GM18907 (cell line): ENCODE results near the gene ST6GALNAC2.
"Not testable (repeated sequence)": the region's sequence is repeated elsewhere in the genome, so short reads cannot be mapped to it uniquely, and the experiment has no call there.

Experiments used
- ATAC-seq: cut with Tn5 transposase; IDR thresholded peaks from one replicate; pipeline ENCODE4 v1.9.1; 2021; ENCODE audit warnings: mild to moderate bottlenecking, moderate library complexity; ENCODE audit not compliant: unreplicated experiment

ST6GALNAC2 gene

GRCh38 chr17:76570877-76571471, 14.7 kb downstream of the ST6GALNAC2 start:
- ATAC-seq = no peak

GRCh38 chr17:76570457-76570856, 15.2 kb downstream of the ST6GALNAC2 start:
- no peak for ATAC-seq

GRCh38 chr17:76569607-76570279, 15.9 kb downstream of the ST6GALNAC2 start:
- ATAC-seq = no peak

- ATAC-seq = no peak
Observed at GRCh38 chr17:76568811-76569221, 16.8 kb downstream of the ST6GALNAC2 start.

- ATAC-seq = no peak
Observed at GRCh38 chr17:76567634-76568432, 17.8 kb downstream of the ST6GALNAC2 start.

- ATAC-seq = no peak
Observed at GRCh38 chr17:76566988-76567431, 18.6 kb downstream of the ST6GALNAC2 start.

GRCh38 chr17:76566613-76566943, 19.1 kb downstream of the ST6GALNAC2 start:
- no peak for ATAC-seq

GRCh38 chr17:76565728-76566612, 19.7 kb downstream of the ST6GALNAC2 start:
- ATAC-seq = no peak

GRCh38 chr17:76564991-76565727, 20.5 kb downstream of the ST6GALNAC2 start:
- ATAC-seq = not testable (repeated sequence)

GRCh38 chr17:76563359-76563758, 22.3 kb downstream of the ST6GALNAC2 start:
- ATAC-seq = not testable (repeated sequence)

- ATAC-seq = no peak
Observed at GRCh38 chr17:76562734-76563148, 22.9 kb downstream of the ST6GALNAC2 start.

- no peak for ATAC-seq
Observed at GRCh38 chr17:76561799-76562268, 23.8 kb downstream of the ST6GALNAC2 start.

GRCh38 chr17:76561332-76561731, 24.3 kb downstream of the ST6GALNAC2 start:
- no peak for ATAC-seq

GRCh38 chr17:76560877-76561221, 24.8 kb downstream of the ST6GALNAC2 start:
- ATAC-seq = no peak

- no peak for ATAC-seq
Observed at GRCh38 chr17:76560036-76560876, 25.4 kb downstream of the ST6GALNAC2 start.

- ATAC-seq = not testable (repeated sequence)
Observed at GRCh38 chr17:76559460-76559859, 26.2 kb downstream of the ST6GALNAC2 start.

- no peak for ATAC-seq
Observed at GRCh38 chr17:76558198-76559095, 27.2 kb downstream of the ST6GALNAC2 start.
